D721Med (cell line): ENCODE measurements around the gene CA10.

Source experiments
- DNase-seq: peaks from one replicate; pipeline ENCODE4 v3.0.0; 2011; ENCODE audit warnings: low spot score; ENCODE audit not compliant: insufficient read length
- FAIRE-seq: peaks from 2 replicates; lab custom pipeline; 2011; peaks lifted over from hg19 to GRCh38; lab: Jason Lieb, UNC
- CTCF ChIP-seq: IDR thresholded peaks from 2 replicates; pipeline ENCODE4 v1.5.1; 2012; ENCODE audit warnings: mild to moderate bottlenecking, control low read depth; ENCODE audit not compliant: insufficient read depth; ENCODE audit errors: missing control alignments

Gene CA10

GRCh38 chr17:51846566-51846965, 311.9 kb downstream of the CA10 start:
- TF ChIP-seq CTCF: no peak
- no peak for FAIRE-seq
- DNase-seq: no peak

- no peak for TF ChIP-seq CTCF
- DNase-seq (no peak), FAIRE-seq (no peak)
Measured at GRCh38 chr17:51845776-51846175, 312.7 kb downstream of the CA10 start.

GRCh38 chr17:51842763-51843162, 315.8 kb downstream of the CA10 start:
- FAIRE-seq: no peak
- TF ChIP-seq CTCF: no peak
- no peak for DNase-seq

- DNase-seq (no peak), FAIRE-seq (no peak)
Measured at GRCh38 chr17:51841669-51842068, 316.8 kb downstream of the CA10 start.

DNA sequence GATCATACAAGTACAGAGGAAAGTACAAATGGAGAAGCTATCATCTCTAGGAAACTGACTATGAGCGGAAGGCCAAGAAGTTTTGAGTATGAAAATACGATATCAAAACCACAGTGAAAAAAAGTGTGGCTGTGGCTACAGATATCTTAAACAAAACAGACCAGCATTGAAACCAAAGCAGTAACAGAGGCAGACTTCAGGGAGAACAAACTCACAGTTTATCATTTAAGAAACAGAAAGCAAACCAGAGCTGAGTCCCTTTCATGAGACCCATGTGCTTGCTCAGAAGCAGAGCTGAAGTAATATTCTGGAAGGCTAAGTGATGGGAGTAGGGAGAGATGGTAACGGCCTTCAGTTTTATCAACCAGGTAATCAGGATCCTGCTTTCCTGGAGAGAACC, 317.8 kb downstream of the CA10 start:
- FAIRE-seq (no peak), DNase-seq (no peak)
- TF ChIP-seq CTCF: no peak

More at GRCh38 chr17:51841669-51842068, 316.8 kb downstream of the CA10 start:
- no peak for TF ChIP-seq CTCF

GRCh38 chr17:51833620-51834019, 324.9 kb downstream of the CA10 start:
- FAIRE-seq (no peak), DNase-seq (no peak)
- TF ChIP-seq CTCF: no peak

DNA sequence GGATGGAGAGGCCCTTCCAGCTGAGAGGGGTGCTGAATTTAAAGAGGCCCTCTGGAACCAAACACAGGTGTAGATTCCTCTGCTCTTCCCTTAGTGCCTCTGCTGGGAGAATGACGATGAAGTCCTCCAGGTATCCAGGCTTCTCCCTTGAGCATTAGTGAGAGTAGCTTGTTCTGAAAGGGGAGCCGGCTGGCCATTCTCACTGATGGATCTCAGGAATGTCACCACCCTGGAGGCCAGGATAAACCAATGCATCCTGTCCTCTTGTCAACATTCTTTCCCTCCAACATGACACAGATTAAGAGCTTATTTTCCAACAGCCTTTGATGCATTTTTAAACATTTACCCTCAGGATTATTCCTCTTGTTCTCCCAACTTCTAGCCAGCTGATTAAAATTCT, 325.5 kb downstream of the CA10 start:
- no peak for TF ChIP-seq CTCF
- FAIRE-seq: no peak
- DNase-seq: no peak
